Stromal cell of bone marrow (primary cell): Measurements from ENCODE around the gene RYR2.

Source experiments
- DNase-seq: peaks from one replicate; pipeline ENCODE4 v3.0.0-alpha.2; 2012; ENCODE audit warnings: low read depth

RYR2 gene

DNA sequence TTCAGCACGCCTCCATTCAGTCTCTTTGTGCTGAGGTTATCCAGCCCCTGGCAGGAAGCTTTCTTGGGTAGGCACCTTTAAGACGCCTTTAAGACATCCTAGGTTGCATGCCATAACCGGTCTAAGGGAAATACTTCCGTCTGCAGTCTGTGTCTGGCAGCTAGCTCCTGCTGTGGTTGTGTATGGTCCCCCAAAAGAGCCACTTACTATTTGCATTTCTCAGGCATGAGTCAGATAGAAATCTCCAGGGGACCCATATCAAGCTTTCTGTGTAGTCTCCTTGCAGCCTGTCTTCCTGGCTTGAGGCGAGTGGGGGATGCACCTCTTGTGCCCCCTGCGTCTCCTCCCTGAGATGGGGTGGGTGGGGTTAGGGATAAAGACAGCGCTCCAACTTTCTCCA, 10.0 kb upstream of the RYR2 start:
- DNase-seq: no peak

DNA sequence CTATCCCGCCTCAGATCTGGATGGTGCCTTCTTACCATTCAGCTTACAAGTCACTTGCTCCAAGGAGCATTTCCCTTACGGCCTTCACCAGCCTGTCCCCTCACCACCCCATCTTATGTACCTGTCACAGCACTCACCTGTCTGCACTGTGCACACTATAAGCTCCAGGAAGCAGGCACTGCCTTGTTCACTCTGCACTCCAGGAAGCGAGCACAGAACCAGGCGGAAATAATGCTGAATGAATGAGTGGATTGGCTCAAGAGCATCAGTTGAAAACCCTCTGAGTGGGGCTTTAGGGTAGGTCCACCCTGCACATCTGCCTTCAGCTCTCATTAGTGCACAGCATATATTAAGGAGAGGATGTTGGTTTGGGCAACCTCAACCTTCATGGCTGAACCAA, 8.9 kb upstream of the RYR2 start:
- no peak for DNase-seq

DNA sequence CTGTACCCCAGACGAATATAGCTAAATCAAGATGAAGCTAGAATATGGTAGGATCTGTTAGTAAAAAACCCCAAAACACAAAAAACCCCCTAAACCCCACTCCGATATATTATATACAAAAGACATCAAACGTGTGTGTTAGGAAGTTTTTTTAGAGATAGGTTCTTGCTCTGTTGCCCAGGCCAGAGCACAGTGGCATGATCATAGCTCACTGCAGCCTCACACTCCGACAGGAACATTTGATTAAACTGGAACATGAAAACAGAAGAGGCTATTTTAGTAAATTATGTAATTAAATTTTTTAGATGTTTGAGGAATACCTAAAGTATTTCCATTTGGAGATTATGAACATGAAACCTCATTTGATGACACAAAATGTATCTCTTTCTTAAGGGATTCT, 8.2 kb upstream of the RYR2 start:
- DNase-seq: no peak

DNA sequence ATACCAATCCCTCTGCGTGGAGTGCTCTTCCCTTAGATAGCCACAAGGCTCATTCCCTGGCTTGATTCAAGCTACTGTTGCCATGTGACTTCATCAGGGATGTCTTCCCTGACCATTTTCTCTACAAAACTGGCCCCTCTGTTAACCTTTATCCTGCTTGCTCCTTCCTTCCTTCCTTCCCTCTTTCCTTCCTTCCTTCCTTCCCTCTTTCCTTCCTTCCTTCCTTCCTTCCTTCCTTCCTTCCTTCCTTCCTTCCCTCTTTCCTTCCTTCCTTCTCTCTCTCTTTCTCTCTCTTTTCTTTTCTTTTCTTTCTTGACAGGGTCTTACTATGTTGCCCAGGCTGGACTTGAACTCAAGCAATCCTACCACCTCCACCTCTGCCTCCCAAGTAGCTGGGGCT, 6.2 kb upstream of the RYR2 start:
- DNase-seq: no peak

DNA sequence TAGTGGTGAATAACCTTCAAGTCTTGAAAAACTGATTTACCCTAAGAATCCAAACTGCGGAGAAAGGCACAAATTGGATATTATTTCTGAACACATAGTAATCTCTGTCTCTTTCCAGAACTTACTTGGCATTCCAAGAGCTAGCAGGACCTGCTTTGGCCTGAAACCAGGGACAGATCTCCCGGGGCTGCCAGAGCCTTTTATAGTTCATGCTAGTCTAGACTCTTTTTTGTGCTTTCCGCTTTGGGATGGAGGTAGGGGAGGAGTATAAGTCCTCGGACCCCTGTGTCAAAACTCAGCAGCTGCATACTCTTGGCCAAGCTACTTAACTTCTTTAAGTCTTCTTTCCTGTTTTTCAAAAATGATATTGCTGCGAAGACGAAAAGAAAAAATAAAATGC, 3.8 kb upstream of the RYR2 start:
- DNase-seq: no peak

DNA sequence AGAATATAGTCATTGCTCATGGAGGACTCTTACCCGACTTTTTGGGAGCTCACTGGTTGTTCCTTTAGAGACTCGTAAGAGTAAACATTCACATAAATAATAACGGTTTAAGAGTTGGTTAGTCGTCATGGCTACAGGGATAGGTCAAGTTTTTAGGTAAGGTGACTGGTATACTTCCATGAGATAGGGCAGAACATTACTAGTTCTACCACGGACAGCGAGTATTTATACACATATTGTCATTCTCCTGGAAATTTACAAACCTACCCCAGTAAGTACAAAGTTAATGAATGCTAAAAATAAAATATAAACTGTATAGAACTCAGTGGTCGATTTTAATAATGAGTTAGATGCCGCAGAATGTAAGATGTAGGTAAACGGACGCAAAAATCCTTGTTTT, 1.2 kb upstream of the RYR2 start:
- no peak for DNase-seq

DNA sequence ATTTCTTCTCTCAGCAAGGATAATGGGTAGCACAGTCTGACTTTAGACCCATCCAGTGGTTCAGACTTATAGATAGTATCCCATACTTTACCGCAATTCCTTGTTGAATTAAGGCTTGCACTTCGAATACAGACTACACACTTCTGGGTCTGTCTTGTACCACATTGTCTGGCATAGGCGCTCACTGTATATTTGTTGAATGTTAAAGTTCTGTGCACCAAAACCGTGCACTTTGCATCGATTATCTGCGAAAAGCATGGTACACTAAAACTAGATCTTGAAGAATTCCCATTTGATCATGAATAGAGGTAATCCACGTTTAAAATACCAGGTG, 556 bp upstream of the RYR2 start:
- DNase-seq: no peak

DNA sequence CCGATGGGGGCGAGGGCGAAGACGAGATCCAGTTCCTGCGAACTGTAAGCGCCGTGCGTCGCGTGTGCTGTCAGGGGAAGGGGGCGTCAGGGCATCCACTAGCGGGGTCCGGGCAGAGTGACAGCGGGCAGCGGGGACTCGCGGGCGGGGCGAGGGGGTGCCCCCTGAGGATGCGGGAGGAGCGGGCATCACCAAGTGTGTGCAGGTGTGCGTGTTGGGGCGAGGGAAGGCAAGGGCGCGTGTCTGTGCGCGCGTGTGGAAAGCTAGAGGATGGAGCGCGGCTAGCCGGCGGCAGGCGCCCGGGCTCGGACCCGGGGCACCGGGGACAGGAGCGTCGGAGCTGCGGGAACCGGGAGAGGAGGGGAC, 525 bp downstream of the RYR2 start:
- no peak for DNase-seq

DNA sequence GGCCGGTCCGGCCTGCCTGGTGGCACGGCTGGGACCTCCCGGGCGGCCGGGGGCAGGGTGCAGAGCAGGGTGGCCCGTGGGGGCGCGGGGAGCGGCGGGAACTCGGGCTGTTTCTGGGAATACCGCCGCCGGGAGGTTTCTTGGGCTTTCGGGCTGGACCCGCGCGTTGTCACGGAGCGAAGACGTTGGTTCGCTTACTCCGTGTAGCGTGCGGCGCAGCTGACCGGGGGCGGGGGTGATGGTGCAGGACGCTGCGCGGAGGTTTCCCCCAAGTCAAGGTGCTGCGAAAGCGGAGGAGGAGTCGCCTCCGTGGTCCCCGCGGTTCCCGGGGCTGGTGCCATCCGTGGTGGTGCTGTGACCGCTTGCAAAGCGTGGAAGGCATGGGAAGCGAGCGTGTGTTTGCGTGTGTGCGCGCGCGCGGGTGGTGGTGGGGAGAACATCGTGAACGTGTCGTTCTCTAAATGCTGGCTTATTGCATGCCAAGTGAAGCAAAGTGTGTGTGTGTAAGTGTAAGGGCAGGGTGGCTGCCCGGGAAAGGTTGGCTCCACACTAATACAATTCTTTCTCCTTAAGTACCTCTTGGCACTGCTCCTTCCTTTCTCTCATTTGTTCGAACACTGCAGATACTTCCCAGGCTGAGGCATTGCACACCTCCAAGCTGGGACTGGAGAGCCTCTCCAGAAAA, 1.1 kb downstream of the RYR2 start:
- no peak for DNase-seq

DNA sequence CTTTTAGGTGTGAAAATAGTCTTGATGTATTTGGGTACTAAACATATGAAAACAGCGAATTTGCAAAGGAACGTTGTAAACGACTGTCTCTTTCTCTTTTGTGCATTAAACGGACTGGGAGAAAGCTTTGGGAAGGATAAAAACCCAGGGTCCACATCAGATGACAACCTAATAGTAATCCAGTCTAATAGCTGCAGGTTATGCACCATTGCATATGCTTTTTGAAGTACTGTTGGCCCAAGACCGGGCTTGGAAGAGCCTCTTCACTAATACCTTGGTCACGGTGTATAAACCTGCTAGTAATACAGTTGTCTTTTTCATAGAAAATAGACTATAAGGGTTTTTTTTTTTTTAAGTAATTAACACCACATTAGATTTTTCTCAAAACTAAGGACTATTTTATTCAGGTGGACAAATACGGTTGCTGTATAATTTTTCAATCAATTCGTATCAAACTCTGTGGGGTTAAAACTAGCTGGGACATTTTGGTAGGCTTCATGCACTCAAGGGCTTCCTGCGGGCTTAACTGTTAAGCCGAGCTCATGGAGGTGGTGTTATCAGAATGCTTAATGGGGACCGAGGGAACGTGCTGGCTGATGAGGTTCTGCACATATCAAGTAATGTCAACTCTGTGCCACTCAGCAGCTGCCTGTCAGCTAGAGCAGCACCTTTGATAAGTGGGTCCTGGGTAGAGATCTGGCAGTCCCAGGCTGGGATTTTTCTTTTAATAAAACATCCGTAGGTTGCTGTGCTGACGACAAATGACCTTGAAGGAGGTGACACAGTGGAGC, 2.1 kb downstream of the RYR2 start:
- DNase-seq: no peak

DNA sequence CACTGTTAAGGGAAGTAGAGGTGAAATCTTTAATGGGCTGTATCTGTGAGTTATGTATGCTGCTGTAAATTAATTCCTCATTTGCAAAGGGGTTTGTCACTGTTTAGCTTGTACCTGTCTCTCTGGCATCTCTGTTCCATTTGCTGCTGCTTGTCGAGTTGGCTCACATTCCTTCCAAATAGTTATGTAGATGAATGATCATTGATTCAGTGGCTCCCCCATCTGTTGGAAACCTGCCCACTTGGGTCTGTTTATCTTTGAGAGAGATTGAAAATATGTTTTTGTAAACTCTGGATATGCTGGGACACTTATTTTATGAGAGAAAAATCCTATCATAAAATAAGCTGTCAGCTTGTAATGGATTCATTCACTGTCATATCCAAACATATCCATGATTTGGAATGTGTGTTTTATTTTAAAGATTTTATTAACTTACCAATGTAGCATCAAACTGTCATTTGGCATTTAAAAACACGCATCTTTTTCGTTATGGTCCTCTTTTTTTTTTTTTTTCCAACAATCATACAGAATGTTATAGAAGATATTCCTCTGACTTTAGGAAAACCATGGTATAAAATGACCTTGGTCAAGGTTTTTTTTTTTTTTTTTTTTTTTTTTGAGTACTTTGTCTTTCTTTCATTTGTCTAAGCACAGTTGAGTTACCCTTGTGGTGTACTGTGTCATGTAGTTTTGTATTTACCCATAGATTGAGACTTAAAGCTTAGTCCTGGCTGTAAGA, 3.5 kb downstream of the RYR2 start:
- no peak for DNase-seq

DNA sequence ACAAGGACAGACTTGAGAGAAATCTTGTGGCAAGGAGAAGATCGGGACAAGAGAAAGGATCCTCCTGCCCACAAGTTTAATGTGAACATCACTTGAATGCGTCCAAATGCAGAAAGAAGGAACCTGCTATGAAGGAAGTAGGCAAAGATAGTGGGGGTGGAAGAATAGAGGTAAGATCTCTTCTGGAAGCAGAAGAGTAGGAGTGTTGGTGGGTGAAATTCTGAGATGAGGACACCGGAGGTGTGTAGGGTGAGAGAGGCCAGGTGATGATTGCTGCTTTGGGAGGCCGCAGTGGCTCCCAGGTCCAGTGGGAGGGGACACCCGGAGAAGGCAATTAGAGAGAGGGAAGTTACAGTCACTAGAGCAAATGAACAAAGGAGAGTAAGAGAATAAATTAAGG, 6.8 kb downstream of the RYR2 start:
- no peak for DNase-seq

DNA sequence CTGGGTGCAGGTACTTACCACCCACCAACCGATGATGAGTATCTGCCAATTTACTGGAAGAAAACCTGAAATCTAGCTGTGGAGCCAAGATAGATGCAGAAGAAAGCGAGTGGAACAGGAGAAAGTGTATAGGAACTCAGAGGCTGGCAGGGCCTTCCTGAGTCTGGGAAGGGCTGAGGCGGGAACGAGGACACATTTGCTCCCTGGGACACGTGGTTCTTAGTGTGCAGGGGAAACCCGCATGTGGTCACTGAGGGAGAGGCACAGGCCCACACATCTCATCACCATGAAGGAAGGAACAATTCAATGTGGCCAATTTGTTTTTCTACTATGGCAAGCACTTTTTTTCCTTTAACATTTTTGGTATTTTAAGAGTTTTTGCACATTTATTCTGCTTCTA, 8.2 kb downstream of the RYR2 start:
- no peak for DNase-seq

DNA sequence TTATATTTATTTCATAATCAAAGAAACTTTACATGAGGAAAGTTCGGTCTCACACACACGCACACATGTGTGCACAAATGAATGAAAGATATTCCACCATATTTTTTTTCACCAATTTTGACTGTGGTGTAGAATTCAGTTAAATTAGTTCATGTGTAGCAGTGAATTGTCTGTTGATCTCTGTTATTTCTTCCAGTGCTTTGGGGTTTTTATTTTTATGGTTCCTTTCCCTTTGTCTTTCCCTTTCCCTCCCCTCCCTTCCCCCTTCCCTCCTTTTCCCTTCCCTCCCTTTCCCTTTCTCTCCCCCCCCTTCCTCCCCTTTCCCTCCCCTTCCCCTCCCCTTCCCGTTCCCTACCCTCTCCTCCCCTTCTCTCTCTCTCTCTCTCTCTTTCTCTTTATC, 8.9 kb downstream of the RYR2 start:
- no peak for DNase-seq

DNA sequence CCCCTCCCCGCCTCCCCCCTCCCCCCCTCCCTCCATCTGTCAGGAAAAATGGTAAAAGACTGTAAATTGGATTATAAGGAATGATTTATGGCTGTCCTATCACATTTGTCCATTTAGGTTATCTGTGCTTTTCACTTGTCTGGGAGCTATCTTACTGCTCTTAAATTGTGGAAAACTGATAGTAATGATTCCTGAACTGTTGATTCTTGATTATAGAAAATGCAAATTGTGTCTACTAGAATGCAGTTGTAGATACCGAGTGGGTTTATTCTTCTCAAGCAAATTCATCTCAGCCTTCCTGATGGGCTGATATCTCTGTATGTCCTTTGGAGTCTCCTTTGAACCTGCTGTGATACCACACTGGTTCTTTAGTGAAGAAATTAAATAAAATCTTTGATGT, 12.3 kb downstream of the RYR2 start:
- no peak for DNase-seq

DNA sequence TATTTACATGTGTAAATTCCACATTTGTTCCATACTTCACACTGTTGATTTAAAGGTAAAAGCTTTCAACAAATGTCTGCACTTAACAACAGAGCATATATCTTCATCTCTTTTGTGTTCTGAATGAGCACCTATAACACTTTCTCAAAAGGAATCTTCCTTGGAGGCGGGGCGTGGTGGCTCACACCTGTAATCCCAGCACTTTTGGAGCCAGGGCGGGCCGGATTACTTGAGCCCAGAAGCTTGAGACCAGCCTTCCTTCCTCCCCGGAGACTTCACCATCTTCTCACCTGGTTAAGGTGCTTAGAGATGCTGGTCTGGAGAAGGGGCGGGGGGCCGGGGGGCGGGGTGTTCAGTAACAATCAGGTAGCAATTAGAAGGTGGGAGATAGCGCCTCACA, 16.5 kb downstream of the RYR2 start:
- DNase-seq: no peak

DNA sequence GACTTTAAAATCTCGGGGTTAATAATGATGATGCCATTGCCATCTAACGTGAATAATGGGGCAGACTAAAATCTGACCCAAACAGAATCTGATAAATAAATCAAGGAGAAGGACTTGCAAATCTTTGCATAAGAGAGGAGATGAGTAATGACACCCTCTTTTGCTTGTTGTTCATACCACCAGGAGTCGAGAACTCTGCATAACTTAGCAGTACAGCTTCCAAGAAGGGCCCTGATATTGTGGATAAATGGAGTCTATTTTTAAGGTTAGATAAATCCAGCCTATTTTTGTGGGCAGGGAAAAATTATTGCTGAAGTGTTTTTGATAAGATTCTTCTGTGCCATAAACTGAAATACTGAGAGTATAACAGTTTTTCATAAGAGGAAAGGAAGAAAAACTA, 17.3 kb downstream of the RYR2 start:
- DNase-seq: no peak

DNA sequence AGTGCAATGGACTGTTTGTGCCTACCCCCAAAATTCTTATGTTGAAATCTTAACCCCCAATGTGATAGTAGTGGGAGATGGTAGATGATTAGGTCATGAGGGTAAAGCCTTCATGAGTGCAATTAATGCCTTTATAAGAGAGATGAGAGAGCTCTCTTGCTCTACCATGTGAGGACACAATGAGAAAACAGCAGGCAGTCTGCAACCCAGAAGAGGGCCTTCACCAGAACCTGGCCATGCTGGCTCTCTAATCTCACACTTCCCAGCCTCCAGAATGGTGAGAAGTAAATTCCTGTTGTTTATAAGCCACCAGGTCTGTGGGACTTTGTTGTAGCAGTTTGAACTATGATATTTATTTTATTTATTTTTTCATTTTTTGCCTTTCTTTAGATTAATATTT, 21.0 kb downstream of the RYR2 start:
- DNase-seq: no peak

DNA sequence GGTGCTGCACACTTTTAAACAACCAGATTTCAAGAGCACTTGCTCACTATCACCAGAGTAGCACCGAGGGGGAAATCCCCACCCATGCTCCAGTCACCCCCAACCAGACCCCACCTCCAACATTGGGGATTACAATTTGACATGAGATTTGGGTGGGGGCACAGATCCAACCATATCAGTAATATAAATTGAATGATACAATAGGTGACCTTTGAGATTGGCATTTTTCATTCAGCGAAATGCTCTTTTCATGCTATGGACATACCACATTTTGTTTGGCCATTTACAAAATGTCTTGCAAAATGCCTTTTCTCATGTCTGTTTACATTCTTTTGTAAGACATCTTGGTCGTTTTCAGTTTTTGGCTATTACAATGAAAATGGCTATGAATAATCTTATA, 23.9 kb downstream of the RYR2 start:
- no peak for DNase-seq

DNA sequence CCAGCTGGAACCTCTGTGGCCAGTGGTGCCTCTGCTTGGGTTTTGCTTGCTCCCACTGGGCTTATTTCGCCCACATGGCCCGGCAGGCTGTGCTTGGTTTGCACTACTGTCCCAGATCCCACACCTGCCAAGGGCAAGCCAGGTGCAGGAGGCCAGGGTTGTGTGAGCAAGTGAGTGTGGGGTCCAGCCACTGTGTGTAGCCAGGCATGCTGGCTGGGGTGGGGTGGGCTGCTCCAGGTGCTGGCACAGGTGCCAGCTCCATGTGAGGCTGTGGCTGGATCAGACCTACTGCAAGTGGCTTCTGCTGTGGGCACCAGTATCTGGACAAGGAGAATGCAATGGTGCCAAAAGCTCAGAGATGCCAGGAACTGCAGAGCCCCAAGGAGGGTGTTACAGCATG, 28.5 kb downstream of the RYR2 start:
- DNase-seq: no peak

DNA sequence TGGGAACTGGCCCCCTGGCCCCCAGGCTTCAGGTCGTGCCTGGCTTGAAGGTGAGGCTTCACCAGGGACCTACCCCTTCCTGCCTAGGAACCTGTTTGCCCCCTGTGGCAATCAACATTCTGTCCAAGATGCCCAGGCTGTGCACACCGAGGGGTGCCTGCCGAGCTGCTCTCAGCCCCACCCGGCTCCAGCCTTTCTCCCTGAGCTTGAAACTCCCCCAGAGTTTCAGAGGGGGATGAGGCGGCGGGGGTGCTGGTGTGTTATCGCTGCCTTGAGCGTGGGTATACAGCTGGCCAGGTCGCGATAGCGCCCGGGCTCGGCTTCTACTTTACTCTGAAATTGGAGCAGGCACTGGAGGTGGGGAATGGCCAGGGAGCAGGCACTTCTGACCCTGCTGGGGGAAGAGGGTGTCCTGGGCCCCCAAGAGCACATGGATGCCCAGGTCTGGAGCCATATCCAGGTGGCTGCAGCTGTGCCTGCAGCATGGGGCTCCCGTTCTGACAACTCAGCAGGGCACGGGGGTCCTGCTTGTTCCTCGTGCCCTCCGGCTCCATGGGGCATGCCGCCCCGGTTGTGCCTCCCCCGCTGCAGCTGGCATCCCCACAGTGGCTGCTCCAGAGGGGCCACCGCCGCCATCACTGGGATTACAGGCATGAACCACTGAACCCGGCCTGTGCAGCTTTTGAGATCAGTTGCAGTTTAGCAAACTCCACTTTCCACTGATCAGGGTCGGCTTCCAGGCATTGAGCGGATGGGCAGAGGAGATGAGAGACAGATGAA, 29.8 kb downstream of the RYR2 start:
- no peak for DNase-seq

DNA sequence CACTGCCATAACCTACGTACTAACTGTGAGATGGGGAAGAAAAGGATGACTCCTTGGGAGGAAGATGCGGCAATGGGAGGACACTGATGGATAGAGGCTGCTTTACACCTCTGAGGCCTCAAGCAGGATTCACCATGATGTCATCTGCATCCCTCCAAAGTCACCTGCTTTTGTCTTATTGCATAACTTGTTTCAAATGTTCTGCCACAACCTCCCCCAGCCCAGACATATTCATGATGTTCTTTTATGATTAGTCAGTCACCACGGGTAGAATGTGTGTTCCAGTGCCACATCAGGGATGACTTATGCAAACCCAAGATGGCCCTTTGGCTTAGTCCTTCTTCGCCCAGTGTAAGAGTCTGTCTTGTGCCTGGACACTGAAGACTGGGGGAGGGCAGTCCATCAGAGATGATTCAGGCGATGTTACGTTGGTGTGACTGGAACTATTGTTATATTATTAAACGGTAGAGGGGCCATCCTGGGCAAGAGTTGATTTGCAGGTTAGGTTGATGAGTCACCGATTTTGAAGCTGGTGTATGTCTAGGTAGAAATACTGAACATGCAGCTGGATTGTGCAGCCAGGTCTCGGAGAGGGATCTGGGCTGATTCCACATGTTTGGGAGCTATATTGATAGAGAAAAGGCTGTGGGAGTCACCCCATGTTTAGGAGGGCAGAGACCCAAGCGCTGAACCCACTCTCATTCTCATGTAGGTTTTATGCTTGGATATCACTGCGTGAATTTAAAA, 32.6 kb downstream of the RYR2 start:
- DNase-seq: no peak
